ENCODE results near the gene DDC.
"Not testable (repeated sequence)": the region's sequence is repeated elsewhere in the genome, so short reads cannot be mapped to it uniquely, and the experiment has no call there.

The DDC gene

DNA sequence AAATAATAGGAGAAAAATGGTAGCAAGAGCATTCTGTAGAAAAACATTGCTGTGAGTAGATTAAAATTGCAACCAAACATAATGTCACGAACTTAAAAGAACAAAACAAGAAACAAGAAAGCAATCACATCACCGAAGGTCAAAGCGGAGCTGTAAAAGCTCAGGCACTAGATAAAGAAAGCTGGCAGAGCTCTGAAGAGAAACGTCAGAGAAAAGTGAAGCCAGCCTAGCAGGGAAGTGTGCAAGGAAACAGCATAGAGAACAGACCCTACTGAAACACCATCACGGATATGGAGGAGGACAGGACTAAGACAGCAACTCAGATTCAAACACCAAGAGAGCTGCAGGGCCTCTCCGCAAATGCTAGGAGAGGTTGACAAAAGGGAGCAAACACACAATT lies 22.5 kb upstream of the DDC start:
- DNase-seq, result no peak

DNA sequence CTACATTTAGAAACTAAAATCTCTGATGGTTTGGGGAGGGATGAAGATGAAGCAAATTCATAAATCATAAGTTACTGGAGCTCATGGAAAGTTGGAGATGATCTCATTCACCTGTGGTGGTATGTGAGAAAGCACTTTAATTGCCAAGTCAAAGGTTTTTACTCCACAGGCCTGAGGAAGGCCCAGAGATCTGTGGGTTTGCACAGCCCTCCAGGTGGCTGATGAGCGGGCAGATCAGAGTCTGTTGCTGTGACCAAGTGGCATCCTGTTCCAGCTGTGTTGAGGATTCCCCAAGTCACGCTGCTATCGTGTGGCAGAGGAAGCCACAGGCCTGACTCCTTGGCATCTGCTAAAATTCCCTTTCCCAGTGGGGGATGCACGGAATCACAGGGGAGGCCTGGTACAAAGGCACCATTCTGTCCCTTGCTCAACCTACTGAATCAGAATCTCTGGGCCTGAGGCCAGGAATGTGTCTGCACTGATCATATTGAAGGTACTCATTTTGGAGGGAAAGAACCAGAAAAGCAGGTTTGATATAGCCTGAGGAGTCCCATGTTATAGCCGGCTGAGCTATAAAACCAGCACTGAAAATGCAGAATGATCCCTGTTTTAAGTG lies 19.7 kb upstream of the DDC start:
- DNase-seq, result no peak

DNA sequence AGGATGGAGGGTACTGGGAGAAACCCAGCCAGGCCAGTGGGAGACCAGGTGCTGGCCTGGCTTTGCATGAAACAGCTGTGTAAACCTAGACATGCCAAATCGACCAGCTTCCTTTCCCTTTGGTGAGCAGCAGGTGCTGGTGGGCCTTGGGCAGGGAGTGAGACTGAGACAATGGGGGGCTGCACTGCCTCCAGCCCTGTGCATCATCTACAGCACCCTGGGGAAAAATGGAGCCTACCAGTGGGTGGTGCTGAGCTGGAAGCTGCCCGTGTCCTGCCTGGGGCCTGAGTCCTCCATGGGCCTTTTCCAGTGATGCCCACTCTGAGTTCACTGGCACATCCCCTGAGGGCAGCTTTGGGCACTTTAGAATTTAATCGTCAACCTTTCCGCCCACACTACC lies 19.2 kb upstream of the DDC start:
- DNase-seq, result no peak

DNA sequence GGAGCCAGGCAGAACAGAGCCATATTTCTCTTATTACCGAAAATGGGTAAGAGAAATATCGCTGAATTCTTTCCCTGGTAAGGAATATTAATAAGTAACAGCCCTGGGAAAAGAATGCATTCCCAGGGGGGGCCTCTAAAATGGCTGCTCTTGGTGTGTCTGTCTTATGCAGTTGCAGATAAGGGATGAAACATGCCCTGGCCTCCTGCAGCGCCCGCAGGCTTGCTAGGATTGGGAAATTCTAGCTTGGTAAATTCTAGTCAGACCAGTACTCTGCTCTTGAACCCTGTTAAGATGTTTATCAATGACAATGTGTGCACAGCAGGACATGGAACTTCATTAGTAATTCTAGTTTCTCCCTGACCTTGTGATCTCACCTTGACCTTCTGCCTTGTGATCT lies 18.1 kb upstream of the DDC start:
- DNase-seq, result not testable (repeated sequence)

DNA sequence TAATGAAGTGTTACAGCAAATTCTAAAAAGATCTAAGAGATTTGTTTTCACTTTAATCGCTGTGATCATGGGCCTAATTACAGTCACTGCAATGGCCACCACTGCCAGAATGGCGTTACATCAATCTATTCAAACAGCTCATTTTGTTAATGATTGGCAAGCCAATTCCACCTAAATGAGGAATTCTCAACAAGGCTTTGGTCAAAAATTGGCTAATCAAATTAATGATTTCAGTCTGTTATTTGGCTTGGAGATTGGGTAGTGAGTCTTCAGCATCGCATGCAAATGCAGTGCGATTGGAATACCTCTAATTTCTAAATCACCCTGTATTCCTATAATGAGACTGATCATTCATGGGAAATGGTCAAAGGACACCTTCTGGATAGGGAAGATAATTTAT lies 17.1 kb upstream of the DDC start:
- DNase-seq, result not testable (repeated sequence)

DNA sequence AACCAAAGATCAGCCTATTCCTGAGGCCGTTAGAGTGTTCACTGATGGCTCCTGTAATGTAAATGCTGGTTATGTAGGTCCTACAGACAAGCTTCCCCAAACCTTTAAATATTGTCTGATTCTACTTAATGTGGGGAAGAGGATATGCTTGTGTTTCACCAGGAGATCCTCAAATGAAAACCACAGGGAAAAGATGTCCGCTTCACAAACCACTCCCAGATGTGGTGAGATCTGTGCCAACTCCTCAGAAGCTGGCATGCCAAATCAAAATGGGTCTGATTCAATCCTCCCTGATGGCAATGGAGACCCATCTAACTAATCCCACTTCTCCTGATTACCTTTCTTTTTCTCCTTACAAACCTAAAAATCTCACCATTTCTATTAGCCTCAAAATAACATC lies 15.5 kb upstream of the DDC start:
- not testable (repeated sequence) for DNase-seq

DNA sequence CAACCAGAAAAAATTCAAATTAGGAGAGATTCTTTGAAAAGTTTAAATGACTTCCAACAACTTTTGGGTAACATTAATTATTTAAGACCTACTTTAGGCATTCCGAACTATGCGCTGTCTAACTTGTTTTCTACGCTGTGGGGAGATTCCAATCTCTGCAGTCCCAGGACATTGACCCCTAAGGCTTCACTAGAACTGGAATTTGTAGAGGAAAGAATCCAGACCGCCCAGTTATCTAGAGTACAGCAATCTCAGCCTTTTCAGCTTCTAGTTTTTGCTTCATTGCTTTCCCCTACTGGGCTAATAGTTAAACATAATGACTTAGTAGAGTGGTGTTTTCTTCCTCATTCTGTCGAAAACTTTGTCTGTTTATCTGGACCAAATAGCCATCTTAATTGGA lies 14.9 kb upstream of the DDC start:
- no peak for DNase-seq

DNA sequence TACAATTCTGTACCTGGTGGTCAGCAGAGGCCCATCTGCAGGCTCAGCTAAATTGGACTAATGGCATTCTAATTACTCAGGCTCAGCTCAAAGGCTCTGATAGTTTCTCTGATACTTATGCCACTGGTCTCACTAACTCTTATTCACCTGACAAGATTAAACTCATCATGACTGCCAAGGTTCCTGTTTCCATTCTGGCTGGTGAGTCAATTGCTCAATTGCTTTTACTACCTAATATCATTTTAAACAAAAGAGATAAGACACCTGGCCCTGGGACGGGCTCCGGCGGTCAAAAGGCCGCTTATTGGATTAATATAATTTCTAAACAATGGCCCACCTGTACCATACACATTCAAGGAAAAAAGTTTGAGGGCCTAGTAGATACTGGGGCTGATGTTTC lies 12.9 kb upstream of the DDC start:
- not testable (repeated sequence) for DNase-seq

DNA sequence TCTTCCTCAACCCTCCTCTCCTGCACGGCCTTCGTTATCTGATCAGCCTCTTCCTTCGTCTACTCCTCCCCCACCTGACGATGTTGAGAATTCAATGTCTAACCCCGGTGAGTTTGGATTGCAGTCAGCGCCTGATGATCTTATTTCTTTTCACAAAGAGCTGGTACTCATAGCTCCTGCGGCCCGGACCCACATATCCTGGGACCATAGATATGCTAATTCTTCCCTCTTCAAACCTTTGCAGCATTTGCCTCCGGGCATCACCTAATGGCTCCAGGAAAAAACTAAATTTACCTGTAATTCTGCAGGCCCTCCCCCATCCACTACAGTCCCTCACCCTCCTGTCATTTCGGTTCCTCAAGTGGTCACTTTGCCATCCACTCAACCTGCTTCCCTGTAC lies 12.4 kb upstream of the DDC start:
- no peak for DNase-seq

DNA sequence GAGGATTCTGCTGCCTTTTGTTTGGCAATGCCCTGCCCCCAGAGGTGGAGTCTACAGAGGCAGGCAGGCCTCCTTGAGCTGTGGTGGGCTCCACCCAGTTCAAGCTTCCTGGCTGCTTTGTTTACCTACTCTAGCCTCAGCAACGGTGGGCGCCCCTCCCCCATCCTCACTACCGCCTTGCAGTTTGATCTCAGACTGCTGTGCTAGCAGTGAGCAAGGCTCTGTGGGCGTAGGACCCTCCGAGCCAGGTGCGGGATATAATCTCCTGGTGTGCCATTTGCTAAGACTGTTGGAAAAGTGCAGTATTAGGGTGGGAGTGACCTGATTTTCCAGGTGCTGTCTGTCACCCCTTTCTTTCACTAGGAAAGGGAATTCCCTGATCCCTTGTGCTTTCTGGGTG lies 11.2 kb upstream of the DDC start:
- DNase-seq, result not testable (repeated sequence)

DNA sequence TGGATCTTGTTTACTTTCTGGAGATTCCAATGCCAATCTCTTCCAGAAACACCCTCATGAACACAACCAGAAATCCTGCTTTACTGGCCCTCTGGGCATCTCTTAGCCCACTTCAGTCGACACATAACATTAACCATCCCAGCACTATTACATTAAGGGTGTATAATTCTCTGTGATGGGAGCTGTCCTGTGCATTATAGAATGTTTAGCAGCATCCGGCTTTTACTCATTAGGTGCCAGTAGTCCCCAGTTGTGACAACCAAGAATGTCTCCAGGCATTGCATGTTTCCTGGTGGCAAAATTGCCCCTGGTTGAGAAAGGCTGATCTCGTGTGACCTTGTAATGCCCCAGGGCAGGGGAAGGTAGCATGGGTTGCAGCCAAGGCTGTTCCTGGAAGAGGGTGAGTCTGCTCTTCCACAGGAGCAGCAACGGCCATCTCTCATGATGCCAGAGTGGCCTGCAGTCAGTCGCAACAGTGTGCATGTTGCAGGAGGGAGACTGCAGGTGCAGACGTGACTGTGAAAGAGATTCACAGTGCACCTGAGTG lies 2.6 kb upstream of the DDC start:
- no peak for DNase-seq

DNA sequence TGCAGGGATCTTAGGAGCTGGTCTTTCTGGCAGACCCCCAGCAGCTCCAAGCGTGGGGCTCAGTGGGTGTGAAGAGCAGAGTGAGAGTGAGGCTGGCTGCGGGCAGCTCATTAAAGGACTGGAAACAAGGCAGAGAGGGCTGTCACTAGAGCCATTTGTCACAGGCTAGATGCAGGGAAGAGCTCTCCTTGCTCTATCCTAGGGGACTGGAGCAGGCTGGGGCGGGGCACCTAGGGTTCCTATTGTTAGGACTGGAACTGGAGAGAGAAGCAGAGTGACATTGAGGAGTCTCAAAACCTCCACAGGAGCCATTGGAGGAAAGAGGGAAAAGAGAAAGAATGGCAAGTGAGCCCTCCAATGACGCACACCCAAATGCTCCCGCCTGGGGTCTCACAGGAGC lies 772 bp upstream of the DDC start:
- DNase-seq, result no peak

DNA sequence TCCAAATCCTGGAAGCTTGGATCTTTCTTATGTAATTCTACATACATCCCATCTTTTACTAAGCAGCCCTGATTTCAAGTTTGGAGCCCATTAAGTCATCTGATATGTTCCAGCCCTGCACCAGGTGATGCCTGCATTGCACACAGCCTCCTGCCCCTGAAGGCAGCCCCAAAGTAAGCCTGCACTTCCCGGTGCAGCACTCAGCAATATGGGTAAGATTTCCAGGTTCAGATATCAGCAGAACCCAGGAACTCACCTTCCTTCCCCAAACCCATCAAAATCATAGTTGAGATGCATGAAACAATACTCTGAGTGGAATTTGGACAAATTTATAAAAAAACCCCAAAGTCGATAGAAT lies 333 bp upstream of the DDC start:
- no peak for DNase-seq

DNA sequence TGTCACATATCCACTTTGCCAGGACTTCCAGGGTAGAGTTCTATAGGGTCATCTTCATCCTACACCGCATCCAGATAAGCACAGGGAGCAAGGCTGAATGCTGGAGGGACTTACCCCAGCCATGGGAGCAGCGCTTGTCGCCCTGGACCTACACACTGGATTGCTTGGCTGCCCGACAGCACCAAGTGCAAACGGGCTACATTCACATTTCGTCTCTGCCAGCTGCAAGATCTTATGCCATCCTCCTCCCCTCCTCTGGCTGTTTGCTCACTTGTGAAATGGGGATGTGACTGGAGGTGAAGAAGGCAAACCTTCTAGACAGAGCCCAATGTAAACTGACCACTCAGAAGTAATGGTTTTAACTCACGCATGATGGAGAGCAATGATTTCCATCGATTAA lies 1.0 kb downstream of the DDC start:
- DNase-seq, result no peak

DNA sequence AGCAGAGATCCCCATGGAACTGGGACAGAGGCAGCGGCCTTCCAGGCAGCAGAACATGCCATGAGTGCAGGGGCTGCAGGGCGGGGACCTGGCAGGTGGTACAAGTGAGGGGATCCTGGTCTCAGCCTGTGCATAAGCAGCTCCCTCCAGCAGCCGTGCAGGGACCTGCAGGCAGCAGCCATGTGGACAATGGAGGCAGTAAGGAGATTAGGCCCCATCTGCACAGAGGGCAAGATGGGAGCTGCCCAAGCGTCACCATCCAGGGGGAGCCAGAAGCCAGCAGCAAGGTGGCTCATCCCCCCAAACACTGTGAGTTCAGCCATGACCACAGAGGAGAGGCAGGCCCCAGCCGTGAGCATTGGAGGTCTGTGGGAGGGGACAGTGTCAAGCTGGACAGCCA lies 3.1 kb downstream of the DDC start:
- DNase-seq, result no peak

DNA sequence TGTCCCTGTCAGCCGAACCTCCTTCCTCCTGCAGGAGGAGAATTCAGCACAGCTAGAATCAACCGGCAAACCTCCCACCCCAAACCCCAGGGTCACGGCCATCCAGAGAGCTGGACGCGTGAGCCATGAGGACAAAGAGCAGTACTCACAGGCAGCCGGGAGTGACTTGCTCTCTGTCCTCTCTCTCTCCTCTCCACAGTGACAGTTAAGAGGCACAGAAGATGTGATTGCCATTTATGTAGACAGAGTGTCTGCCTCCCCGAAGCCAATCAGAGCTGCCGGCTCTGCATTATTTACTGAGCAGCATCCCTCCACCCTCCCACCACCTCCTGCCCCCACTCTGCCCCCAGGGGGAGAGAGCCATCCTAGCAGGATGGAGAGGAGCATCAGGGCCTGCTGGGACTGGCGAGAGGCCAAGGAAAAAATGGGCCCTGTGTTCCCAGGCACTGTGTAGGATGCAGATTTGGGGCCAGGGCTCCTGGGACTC lies 4.3 kb downstream of the DDC start:
- DNase-seq, result no peak

DNA sequence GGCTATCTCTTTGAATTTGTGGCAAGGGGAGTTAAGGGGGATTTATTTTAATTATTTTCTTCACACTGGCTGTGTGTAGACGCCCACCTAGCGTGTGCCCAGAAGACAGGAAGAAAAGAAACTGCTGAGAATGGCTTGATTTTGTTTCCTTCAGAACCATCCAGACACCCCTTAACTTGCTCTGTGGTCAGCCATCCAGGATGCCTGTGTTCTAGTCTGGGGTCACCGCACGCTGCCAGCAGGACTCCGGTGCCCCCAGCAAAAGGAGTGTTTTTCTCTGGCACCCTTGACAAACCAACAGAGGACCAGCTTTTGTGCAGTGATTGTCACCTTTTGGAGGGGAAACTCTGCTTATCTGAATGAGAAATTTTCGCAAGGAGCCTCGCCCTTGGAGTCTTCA lies 5.3 kb downstream of the DDC start:
- DNase-seq, result no peak

DNA sequence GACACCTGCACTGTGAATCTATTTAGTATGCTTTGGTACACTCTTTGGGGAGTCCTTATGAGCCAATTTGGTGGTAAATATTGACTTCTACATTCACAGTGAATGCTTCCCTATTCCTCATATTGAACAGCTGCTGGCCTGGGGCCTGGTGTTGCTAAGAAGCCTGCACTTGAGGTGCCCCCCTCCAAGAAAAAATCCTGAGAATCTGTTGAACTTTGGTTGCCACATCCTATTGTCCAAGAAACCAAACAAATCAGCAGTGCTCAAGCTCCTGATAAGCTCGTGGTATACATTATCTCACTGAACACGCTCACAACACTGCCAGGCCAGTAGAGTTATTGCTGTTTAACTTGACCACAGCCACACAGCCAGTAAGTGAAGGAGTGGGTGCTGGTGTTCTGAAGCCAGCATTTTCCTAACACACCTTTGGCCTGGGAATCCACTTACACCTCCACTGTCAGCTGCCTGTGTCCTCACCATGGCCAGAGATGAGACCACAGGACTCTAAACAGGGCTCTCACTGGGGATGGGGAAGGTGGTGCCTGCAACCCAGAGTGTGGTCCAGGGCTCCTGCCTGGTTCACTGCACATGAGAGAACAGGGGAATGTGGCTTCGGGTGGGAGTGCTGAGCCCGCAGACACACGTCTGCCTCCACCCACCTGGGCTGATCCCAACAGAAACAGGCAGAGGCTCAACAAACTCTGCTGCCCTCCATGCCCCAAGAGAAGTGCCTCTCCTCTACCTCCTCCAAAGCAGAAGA lies 6.7 kb downstream of the DDC start:
- DNase-seq, result no peak

DNA sequence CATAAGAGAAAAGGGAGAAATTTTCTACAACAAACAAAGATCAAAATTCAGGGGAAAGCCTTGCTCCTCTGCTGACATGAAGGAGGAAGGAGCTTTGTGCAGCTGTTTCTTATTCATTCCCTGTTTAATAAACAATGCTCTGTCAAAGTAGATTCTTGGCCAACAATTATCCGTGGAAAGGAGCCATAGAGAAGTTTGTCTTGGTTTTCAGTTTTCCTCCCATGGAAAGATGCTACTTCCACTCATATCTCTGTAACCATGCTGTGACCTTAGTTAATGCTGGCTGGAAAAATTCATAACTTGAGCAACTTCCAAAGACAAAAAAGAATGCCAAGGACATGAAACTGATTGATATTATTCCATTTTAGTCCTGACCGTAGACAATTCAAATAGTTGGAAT lies 8.1 kb downstream of the DDC start:
- no peak for DNase-seq

DNA sequence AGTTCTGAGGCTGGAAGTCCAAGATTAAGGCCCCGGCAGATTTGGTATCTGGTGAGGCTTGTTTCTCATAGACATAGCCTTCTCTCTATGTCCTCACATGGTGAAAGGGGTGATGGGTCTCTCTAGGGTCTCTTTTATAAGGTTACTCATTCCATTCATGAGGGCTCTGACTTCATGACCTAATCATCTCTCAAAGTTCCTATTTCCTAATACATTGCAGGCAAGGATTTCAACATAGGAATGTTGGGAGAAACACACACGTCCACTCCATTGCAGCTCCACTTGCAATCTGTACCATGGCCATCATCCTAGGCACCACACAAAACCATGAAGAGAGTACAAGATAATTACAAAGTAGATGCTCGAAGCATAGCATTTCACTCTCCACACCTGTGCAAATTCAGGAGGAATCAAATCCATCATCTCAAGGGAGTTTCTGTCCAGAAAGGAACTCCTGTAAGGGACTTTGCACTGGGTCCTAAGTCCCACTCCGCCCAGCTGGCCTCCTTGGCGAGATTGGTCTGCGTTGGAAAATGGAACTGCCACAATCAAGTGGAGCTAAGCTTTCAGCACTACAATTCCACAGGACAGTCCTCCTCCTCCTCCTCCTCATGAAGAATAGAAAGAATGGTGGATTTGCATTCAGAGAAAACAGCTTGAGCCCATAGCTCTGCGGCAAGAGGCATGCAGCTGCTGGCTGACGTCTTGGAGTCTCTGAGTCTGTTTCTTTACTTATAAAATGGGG lies 8.8 kb downstream of the DDC start:
- DNase-seq, result no peak

DNA sequence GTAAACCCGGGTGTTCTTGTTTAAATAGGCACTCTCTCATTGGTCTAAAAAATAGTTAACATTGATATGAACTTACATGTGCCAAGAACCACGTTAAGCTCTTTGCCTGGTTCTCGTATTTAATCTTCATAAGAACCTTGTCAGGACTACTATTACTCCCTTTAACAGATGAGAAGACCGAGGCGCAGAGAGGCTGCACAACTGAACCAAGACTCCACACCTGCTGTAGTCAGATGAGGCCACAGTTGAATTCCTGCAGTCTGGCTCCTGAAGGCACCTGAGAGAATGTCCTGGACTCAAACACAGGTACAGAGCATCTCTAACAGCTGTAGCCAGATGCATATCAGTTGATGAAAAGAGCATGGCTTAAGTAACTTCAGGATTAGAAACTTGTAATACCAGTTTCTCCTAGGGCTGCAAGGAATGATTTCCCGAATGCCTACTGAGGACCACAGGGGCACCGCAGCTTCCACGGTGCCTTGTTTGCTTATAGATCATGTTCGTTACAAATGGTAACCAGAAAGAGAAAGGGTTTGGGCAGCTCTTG lies 9.5 kb downstream of the DDC start:
- no peak for DNase-seq

DNA sequence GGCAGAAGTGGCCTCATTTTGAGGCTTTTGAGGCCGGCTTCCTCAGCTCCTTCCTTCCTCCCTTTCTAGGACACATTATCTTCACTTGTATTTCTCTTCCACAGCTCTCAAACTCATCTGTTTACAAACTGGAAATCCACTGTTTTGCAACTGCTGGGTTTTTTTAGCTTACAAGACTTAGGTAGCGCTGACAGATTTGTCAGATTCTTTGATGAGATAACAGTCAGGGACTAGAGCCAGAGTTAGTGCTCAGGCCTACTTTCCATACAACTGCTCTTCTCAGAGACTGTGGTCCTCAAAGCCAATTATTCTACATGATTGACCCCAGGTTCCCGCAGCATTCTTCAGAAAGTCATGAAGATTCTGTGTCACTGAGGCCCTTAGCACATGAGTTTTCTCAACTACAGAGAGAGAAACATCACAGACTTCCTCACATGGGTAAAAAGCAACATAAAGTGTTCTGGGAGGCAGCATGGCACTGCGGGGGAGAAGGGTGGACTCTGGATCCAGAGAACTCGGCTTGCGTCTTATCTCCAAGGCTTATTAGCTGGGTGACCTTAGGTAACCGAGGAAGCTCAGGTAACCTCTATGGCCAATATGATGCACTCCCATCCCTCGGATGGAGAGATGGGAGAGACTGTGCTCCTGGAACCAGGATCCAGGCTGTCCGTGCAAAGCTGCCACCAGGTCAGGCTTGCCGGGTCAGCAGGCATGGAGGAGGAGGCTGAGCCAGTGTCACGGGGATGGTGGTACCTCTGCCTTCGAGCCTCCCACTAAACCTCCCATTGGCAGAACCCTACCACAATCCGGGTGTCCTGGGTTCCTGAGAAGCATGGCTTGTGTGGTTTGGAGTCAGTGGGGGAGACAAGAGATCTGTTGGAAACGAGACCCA lies 10.5 kb downstream of the DDC start:
- no peak for DNase-seq

DNA sequence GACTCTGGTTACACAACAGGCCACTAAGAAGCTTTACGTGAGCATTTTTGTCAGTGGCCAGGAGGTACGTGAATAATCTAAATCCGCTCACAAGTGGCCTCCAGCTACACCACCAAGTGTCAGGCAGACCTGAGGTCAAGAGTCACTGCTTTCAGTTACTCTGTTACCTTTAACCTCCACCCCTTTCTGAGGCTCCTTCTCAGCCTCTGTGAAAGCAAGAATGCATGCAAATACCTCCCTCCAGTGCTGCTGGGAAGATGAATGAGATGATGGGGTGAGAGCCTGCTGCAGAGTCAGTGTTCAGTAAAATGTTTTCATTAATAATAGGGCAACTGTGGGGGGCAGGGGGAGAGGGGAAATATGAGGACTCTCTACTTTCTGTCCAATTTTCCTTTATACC lies 11.2 kb downstream of the DDC start:
- DNase-seq, result no peak
